GM19238 (cell line): ENCODE results near the gene ECM2.
A peak's percentile ranks its signal among the peaks of the same experiment; 100 is the strongest.

Source experiments
- DNase-seq: peaks from one replicate; pipeline ENCODE4 v3.0.0; 2011; ENCODE audit warnings: low spot score; ENCODE audit not compliant: insufficient read length

The ECM2 gene

GRCh38 chr9:92501671-92502393 lies 34.0 kb downstream of the ECM2 start:
- DNase-seq = peak; percentile 6

GRCh38 chr9:92500725-92501124 lies 35.1 kb downstream of the ECM2 start:
- DNase-seq = no peak

GRCh38 chr9:92499701-92500100 lies 36.1 kb downstream of the ECM2 start:
- no peak for DNase-seq

GRCh38 chr9:92496396-92497176 lies 39.2 kb downstream of the ECM2 start:
- DNase-seq = no peak

- no peak for DNase-seq
These were observed 40.9 kb downstream of the ECM2 start for GRCh38 chr9:92494856-92495255.

- no peak for DNase-seq
These were observed 41.9 kb downstream of the ECM2 start for GRCh38 chr9:92493749-92494387.

GRCh38 chr9:92492781-92493401 lies 42.9 kb downstream of the ECM2 start:
- no peak for DNase-seq

- no peak for DNase-seq
These were observed 46.9 kb downstream of the ECM2 start for GRCh38 chr9:92488681-92489550.

- DNase-seq = no peak
These were observed 49.4 kb downstream of the ECM2 start for GRCh38 chr9:92486371-92486770.

- DNase-seq = no peak
These were observed 51.2 kb downstream of the ECM2 start for GRCh38 chr9:92484563-92484962.

GRCh38 chr9:92483627-92484545 lies 51.9 kb downstream of the ECM2 start:
- DNase-seq = no peak

- DNase-seq = no peak
These were observed 53.0 kb downstream of the ECM2 start for GRCh38 chr9:92482805-92483204.

- DNase-seq = no peak
These were observed 53.5 kb downstream of the ECM2 start, which contains the start of gene ASPN for GRCh38 chr9:92482329-92482728. ASPN (minus strand) TSS chr9:92482506.

GRCh38 chr9:92480986-92481633 lies 54.7 kb downstream of the ECM2 start:
- no peak for DNase-seq

GRCh38 chr9:92480291-92480771 lies 55.5 kb downstream of the ECM2 start:
- no peak for DNase-seq

GRCh38 chr9:92479346-92479745 lies 56.4 kb downstream of the ECM2 start:
- no peak for DNase-seq

GRCh38 chr9:92478783-92479182 lies 57.0 kb downstream of the ECM2 start:
- no peak for DNase-seq

- DNase-seq = no peak
These were observed 58.8 kb downstream of the ECM2 start for GRCh38 chr9:92476962-92477361.

- DNase-seq = no peak
These were observed 61.2 kb downstream of the ECM2 start for GRCh38 chr9:92474587-92474986.
